Smooth muscle cell (in vitro differentiated cells): ENCODE data around the gene TRA2B. TPM values are rescaled to one million over a fixed set of nuclear protein-coding genes. Genes with fewer than 3 reads are reported as not detected.

Experiments used
- DNase-seq: peaks from one replicate; lab custom pipeline; 2025; ENCODE audit not compliant: unreplicated experiment; lab: John Stamatoyannopoulos, UW
- H2AFZ ChIP-seq: fragments of 200-600 bp; sonication (generic); 2 replicates; pipeline ENCODE4 v1.6.0; 2016; ENCODE audit warnings: antibody characterized with exemption, low read depth, mild to moderate bottlenecking
- H3F3A ChIP-seq: fragments of 200-600 bp; sonication (generic); 2 replicates; pipeline ENCODE4 v1.6.0; 2017; ENCODE audit warnings: antibody characterized with exemption, low read depth
- H3K27ac ChIP-seq: fragments of 200-600 bp; sonication (generic); 2 replicates; pipeline ENCODE4 v1.5.1; 2016; ENCODE audit warnings: low read depth, mild to moderate bottlenecking
- H3K27me3 ChIP-seq: fragments of 200-600 bp; sonication (generic); 2 replicates; pipeline ENCODE4 v1.6.1; 2016; ENCODE audit warnings: low read depth, mild to moderate bottlenecking
- H3K36me3 ChIP-seq: fragments of 200-600 bp; sonication (generic); 2 replicates; pipeline ENCODE4 v1.5.1; 2016; ENCODE audit warnings: low read depth
- H3K4me1 ChIP-seq: fragments of 200-600 bp; sonication (generic); 2 replicates; pipeline ENCODE4 v1.5.1; 2016; ENCODE audit warnings: low read depth
- H3K4me2 ChIP-seq: fragments of 200-600 bp; sonication (generic); 2 replicates; pipeline ENCODE4 v1.6.0; 2016; ENCODE audit warnings: mild to moderate bottlenecking
- H3K4me3 ChIP-seq: fragments of 200-600 bp; sonication (generic); 2 replicates; pipeline ENCODE4 v1.5.1; 2016; ENCODE audit warnings: mild to moderate bottlenecking
- H3K79me2 ChIP-seq: fragments of 200-600 bp; sonication (generic); 2 replicates; pipeline ENCODE4 v1.6.0; 2016; ENCODE audit warnings: low read depth, mild to moderate bottlenecking
- H3K9ac ChIP-seq: fragments of 200-600 bp; sonication (generic); 2 replicates; pipeline ENCODE4 v1.6.0; 2016; ENCODE audit warnings: low read depth
- H3K9me3 ChIP-seq: fragments of 200-600 bp; sonication (generic); replicated peaks from 2 replicates; pipeline ENCODE4 v1.5.1; 2016; ENCODE audit warnings: low read depth
- H4K20me1 ChIP-seq: fragments of 200-600 bp; sonication (generic); 2 replicates; pipeline ENCODE4 v1.6.0; 2016; ENCODE audit warnings: low read depth
- WGBS: methylation state at CpG from one replicate; pipeline ENCODE4 v1.1.7; 2016; ENCODE audit warnings: low lambda C conversion rate; 5-methylcytosine and 5-hydroxymethylcytosine counted together
- polyA plus RNA-seq: library from polyadenylated mRNA; unstranded; fragments of >200 nt; fragmentation: Nextera tagmentation; extraction: Ambion mirVana; gene quantifications from 2 replicates; pipeline ENCODE4 v1.2.1, GENCODE V29; 2016
- total RNA-seq: library from RNA; depleted of rRNA; stranded (reverse); fragments of >200 nt; gene quantifications from 2 replicates; pipeline ENCODE4 v1.2.3, GENCODE V29; 2014
- TF ChIP-seq, protein P1 (sequence below): fragments of 200-600 bp; sonication (generic); IDR thresholded peaks from 2 replicates; pipeline ENCODE4 v1.5.1; 2017; ENCODE audit warnings: borderline replicate concordance, mild to moderate bottlenecking, antibody characterized with exemption; ENCODE audit not compliant: insufficient read depth, poor library complexity, severe bottlenecking

TRA2B gene
- total and polyA plus RNA-seq, 2 experiments from 2014 or later = 119 to 265 TPM

DNA sequence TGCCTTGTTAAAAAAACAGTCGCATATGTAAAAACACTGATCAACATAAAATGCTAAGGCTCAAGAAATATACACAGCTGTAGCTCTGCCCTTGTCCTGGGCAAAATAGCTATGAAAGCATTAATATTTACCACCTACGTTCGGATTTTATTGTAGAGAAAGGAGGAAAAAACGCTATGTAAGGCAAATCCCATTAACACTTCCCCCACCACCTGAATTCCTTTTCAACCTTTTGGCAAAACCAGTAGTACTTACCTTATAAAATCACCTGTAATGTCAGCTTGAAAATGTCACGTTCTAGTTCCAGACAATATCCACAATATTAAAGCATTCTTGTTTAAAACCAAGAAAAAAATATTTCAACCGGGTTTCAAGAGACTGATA is 3.6 kb downstream of the TRA2B start:
- TF ChIP-seq, protein P1, sequence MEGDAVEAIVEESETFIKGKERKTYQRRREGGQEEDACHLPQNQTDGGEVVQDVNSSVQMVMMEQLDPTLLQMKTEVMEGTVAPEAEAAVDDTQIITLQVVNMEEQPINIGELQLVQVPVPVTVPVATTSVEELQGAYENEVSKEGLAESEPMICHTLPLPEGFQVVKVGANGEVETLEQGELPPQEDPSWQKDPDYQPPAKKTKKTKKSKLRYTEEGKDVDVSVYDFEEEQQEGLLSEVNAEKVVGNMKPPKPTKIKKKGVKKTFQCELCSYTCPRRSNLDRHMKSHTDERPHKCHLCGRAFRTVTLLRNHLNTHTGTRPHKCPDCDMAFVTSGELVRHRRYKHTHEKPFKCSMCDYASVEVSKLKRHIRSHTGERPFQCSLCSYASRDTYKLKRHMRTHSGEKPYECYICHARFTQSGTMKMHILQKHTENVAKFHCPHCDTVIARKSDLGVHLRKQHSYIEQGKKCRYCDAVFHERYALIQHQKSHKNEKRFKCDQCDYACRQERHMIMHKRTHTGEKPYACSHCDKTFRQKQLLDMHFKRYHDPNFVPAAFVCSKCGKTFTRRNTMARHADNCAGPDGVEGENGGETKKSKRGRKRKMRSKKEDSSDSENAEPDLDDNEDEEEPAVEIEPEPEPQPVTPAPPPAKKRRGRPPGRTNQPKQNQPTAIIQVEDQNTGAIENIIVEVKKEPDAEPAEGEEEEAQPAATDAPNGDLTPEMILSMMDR = no peak
- peaks cover 86% of the 10 kb centered on the region for H3K79me2 ChIP-seq
- no peaks in the 10 kb centered on the region for H3K9me3 ChIP-seq
- no peak for DNase-seq
- peak overlapping the region; percentile 100 for H3K9ac ChIP-seq
- H3K27me3 ChIP-seq = no peaks in the 10 kb centered on the region
- H4K20me1 ChIP-seq = peaks cover 86% of the 10 kb centered on the region
- peaks cover 55% of the 10 kb centered on the region for H3K4me1 ChIP-seq
- WGBS = 3% methylated on average over 6 of the region's 6 CpGs
- peak overlapping the region; percentile 100 for H3K27ac ChIP-seq
- H3K4me3 ChIP-seq = peak overlapping the region; percentile 93
- H2AFZ ChIP-seq = no peak overlapping the region
- peak overlapping the region; percentile 97 for H3K4me2 ChIP-seq
- no peaks in the 10 kb centered on the region for H3K36me3 ChIP-seq
- peaks cover 21% of the 10 kb centered on the region for H3F3A ChIP-seq

DNA sequence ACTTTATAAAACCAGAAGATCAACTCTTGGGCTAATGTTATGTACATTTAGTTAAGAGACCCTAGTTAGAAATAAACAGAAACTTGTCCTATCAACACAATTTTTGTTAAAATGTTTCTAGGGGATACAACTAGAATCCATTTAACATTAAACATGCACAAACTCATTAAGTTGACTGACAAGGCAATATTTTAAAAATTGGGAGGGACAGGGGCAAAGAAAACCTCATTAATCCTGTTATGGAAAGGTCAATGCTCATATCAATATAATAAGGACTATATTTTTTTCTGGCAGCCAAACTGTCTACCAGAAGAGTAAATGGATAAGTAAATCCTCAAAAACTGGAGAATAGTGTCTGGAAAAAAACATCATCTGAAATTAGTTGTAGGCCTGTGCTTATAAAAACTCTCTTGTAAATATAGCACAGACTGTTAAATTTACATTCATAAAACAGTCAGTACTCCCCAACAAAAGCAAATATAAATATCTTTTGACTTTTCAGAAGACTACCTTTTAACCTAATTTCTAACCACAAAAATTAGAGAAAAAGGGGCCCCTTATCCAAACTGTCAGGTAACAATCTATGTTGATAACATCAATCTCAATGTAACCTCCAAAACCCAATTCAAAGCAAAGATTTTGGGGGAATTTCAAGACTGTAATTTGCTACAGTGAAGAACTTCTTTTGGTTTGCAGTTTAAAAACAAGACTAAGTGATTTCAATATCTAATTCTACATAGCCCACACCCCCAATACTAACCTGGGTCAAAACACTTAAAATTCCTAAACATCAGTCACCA is 4.2 kb downstream of the TRA2B start:
- DNase-seq = no peak
- peak overlapping the region; percentile 100 for H3K9ac ChIP-seq
- peaks cover 21% of the 10 kb centered on the region for H3F3A ChIP-seq
- H3K4me3 ChIP-seq = peak overlapping the region; percentile 93
- peaks cover 92% of the 10 kb centered on the region for H4K20me1 ChIP-seq
- no peaks in the 10 kb centered on the region for H3K9me3 ChIP-seq
- H3K4me2 ChIP-seq = peak overlapping the region; percentile 97
- H3K27ac ChIP-seq = peak overlapping the region; percentile 100
- no peaks in the 10 kb centered on the region for H3K36me3 ChIP-seq
- H3K79me2 ChIP-seq = peaks cover 92% of the 10 kb centered on the region
- H2AFZ ChIP-seq = no peak overlapping the region
- H3K27me3 ChIP-seq = no peaks in the 10 kb centered on the region
- H3K4me1 ChIP-seq = peaks cover 61% of the 10 kb centered on the region
- TF ChIP-seq, protein P1 = no peak

DNA sequence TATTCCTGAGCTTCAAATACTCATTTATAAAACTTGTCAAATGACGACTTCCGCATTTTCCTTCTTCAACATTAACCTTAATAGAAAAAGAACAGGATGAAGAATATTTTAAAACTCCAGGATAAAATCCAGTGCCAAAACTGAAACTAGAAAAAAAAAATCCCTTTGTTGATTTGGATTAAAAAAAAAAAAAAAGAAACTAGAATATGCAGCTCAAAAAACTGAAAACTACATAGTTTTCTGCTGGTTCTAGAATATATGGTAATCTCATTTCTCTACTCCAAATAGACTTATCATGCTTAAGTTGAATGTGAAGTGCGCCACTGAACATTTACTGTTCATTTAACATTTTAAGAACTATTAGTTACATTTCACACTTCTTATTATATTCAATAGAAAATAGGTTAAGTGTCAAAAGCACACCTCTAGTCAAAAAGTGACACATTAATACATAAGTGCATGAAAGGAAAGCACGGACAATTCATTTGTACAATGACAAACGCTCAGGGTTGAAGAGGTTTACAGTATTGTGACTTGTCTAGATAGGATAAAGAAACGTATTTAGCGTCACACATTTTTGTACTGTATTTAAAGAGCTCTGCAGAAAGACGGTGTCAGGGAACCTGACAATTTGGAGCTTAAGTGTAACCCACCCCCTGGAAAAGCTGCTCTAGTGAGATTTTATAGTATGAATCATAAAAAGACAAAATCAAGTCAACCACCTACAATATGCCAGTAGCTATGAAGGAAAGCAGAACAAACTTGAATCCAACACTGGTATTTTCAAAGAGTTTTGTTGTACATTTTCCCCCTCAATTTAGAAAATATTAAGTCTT is 5.8 kb downstream of the TRA2B start:
- peak overlapping the region; percentile 100 for H3K27ac ChIP-seq
- peaks cover 100% of the 10 kb centered on the region for H4K20me1 ChIP-seq
- TF ChIP-seq, protein P1 = no peak
- WGBS = 38% methylated on average over 8 of the region's 8 CpGs
- peak overlapping the region; percentile 93 for H3K4me3 ChIP-seq
- H3K79me2 ChIP-seq = peaks cover 100% of the 10 kb centered on the region
- no peaks in the 10 kb centered on the region for H3K9me3 ChIP-seq
- H3K27me3 ChIP-seq = no peaks in the 10 kb centered on the region
- H3K4me1 ChIP-seq = peaks cover 77% of the 10 kb centered on the region
- no peak overlapping the region for H2AFZ ChIP-seq
- H3K36me3 ChIP-seq = no peaks in the 10 kb centered on the region
- peak overlapping the region; percentile 97 for H3K4me2 ChIP-seq
- peaks cover 17% of the 10 kb centered on the region for H3F3A ChIP-seq
- no peak for DNase-seq
- H3K9ac ChIP-seq = peak overlapping the region; percentile 21
